Mammary epithelial cell (primary cell): ENCODE data around the gene EVA1A.

Experiments
- CTCF ChIP-seq, 2 donors: IDR thresholded peaks in 1 of 2; conservative IDR thresholded peaks in 1 of 2; 2 replicates each; pipeline ENCODE4 v1.5.1; 2011 to 2012; ENCODE audit warnings: inconsistent platforms in 2 of 2, low read length in 2 of 2, mild to moderate bottlenecking in 2 of 2, control low read depth in 1 of 2, low read depth in 1 of 2; ENCODE audit not compliant: insufficient read depth in 1 of 2; ENCODE audit errors: extremely low read depth in 1 of 2
- EZH2 ChIP-seq: IDR thresholded peaks from 2 replicates; pipeline ENCODE4 v1.6.1; 2012; ENCODE audit warnings: low read length, inconsistent platforms, borderline replicate concordance

GRCh38 chr2:75558136-75558535 is 2.6 kb downstream of the EVA1A start:
- TF ChIP-seq EZH2 (no peak), CTCF (conservative IDR thresholded peaks at IDR 0.05 in 1 of 2, IDR thresholded peaks at IDR 0.05 in 1 of 2; ENCODE audit: extremely low read depth in 1 of 2, insufficient read depth in 1 of 2, low read depth in 1 of 2, low read length in 2 of 2) (no peak)
